ENCODE results near the gene EXOC1.

DNA sequence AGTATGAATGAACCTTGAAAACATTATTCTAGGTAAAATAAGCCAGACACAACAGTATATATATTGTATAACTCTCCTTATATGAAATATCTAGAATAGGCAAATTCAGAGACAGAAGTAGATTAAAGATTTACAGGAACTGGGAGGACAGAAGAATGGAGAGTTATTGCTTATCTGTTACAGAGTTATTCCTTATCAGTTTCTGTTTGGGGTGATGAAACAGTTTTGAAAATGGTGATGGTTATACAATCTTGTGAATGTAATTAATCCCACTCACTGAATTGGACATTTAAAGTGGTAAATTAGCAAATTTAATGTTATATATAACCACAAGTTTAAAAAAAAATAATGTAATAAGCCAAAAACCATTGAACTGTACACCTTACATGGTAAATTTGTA, 14.5 kb upstream of the EXOC1 start:
- TF ChIP-seq POLR2A (IDR thresholded peaks at IDR 0.05) = no peak
- TF ChIP-seq, protein P1, sequence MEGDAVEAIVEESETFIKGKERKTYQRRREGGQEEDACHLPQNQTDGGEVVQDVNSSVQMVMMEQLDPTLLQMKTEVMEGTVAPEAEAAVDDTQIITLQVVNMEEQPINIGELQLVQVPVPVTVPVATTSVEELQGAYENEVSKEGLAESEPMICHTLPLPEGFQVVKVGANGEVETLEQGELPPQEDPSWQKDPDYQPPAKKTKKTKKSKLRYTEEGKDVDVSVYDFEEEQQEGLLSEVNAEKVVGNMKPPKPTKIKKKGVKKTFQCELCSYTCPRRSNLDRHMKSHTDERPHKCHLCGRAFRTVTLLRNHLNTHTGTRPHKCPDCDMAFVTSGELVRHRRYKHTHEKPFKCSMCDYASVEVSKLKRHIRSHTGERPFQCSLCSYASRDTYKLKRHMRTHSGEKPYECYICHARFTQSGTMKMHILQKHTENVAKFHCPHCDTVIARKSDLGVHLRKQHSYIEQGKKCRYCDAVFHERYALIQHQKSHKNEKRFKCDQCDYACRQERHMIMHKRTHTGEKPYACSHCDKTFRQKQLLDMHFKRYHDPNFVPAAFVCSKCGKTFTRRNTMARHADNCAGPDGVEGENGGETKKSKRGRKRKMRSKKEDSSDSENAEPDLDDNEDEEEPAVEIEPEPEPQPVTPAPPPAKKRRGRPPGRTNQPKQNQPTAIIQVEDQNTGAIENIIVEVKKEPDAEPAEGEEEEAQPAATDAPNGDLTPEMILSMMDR (IDR thresholded peaks at IDR 0.05) = no peak
- TF ChIP-seq POLR2AphosphoS5 (IDR thresholded peaks at IDR 0.05) = no peak

Data from transverse colon (tissue), 4 donors.